Suppressor macrophage (primary cell): ENCODE measurements around the gene MAMDC2.
"Not testable (repeated sequence)": the region's sequence is repeated elsewhere in the genome, so short reads cannot be mapped to it uniquely, and the experiment has no call there.

Experiments
- DNase-seq, 4 experiments: peaks; one replicate each; pipeline ENCODE4 v3.0.0-alpha.2; 2020 to 2022

MAMDC2 gene

GRCh38 chr9:70036641-70037040, 7.0 kb upstream of the MAMDC2 start:
- DNase-seq, result no peak

GRCh38 chr9:70038171-70038621, 5.5 kb upstream of the MAMDC2 start:
- DNase-seq, result not testable (repeated sequence)

- DNase-seq, result no peak
Observed at GRCh38 chr9:70040376-70040903, 3.2 kb upstream of the MAMDC2 start.

GRCh38 chr9:70042461-70043215, 1.0 kb upstream of the MAMDC2 start:
- DNase-seq, result no peak

- DNase-seq, result no peak
Observed at GRCh38 chr9:70043285-70043684, 363 bp upstream of the MAMDC2 start.

- DNase-seq, result peak in 3 of 4 experiments; percentile 7 to 15 (median 12)
Observed at GRCh38 chr9:70044490-70045307, 1.1 kb downstream of the MAMDC2 start.

- DNase-seq, result no peak
Observed at GRCh38 chr9:70045452-70045851, 1.8 kb downstream of the MAMDC2 start.

- peak in 3 of 4 experiments; percentile 30 to 38 (median 33) for DNase-seq
Observed at GRCh38 chr9:70046274-70047070, 2.8 kb downstream of the MAMDC2 start.

GRCh38 chr9:70049236-70049635, 5.6 kb downstream of the MAMDC2 start:
- DNase-seq, result peak; percentile 82 to 91 (median 87)

- peak; percentile 22 to 57 (median 42) for DNase-seq
Observed at GRCh38 chr9:70049672-70050271, 6.1 kb downstream of the MAMDC2 start.

- DNase-seq, result no peak
Observed at GRCh38 chr9:70052768-70053167, 9.1 kb downstream of the MAMDC2 start.

- DNase-seq, result peak; percentile 32 to 76 (median 62)
Observed at GRCh38 chr9:70053864-70054263, 10.2 kb downstream of the MAMDC2 start.

GRCh38 chr9:70054521-70054920, 10.9 kb downstream of the MAMDC2 start:
- no peak for DNase-seq

GRCh38 chr9:70055406-70056210, 12.0 kb downstream of the MAMDC2 start:
- no peak for DNase-seq

- no peak for DNase-seq
Observed at GRCh38 chr9:70056211-70056944, 12.7 kb downstream of the MAMDC2 start.

GRCh38 chr9:70058569-70059116, 15.0 kb downstream of the MAMDC2 start:
- DNase-seq, result no peak

GRCh38 chr9:70060148-70060882, 16.7 kb downstream of the MAMDC2 start:
- DNase-seq, result no peak

- peak; percentile 33 to 61 (median 55) for DNase-seq
Observed at GRCh38 chr9:70060883-70061507, 17.3 kb downstream of the MAMDC2 start.

- no peak for DNase-seq
Observed at GRCh38 chr9:70061776-70062175, 18.1 kb downstream of the MAMDC2 start.
